ENCODE results near the gene UBE2U. TPM values are rescaled to one million over a fixed set of nuclear protein-coding genes. Genes with fewer than 3 reads are reported as not detected.

UBE2U gene
- total RNA-seq, 4 donors from 2014 or later = not detected

- no peak for DNase-seq (ENCODE audit: low spot score in 2 of 2)
- intact Hi-C loops (cut with DNase I; ENCODE audit: low total_unique reads) = no loop called here
- no peak for TF ChIP-seq POLR2A (IDR thresholded peaks at IDR 0.05)
- TF ChIP-seq CTCF (IDR thresholded peaks at IDR 0.05) = no peak
- no peak overlapping the region for H3K4me3 ChIP-seq (ENCODE audit: low read depth, poor library complexity, severe bottlenecking)
- 84 to 85% methylated on average over 6 of the region's 6 CpGs for WGBS, 2 donors
Measured at GRCh38 chr1:64173336-64173940, 30.0 kb upstream of the UBE2U start.

GRCh38 chr1:64175639-64176038 lies 27.8 kb upstream of the UBE2U start:
- TF ChIP-seq CTCF (IDR thresholded peaks at IDR 0.05) (no peak), POLR2A (IDR thresholded peaks at IDR 0.05) (no peak)
- DNase-seq (ENCODE audit: low spot score in 2 of 2) = no peak
- intact Hi-C loops (cut with DNase I; ENCODE audit: low total_unique reads) = no loop called here
- H3K4me3 ChIP-seq (ENCODE audit: low read depth, poor library complexity, severe bottlenecking) = no peak overlapping the region

- WGBS, 2 donors = 88 to 89% methylated on average over 3 of the region's 3 CpGs
- TF ChIP-seq CTCF (IDR thresholded peaks at IDR 0.05) (no peak), POLR2A (IDR thresholded peaks at IDR 0.05) (no peak)
- intact Hi-C loops (cut with DNase I; ENCODE audit: low total_unique reads) = no loop called here
- no peak overlapping the region for H3K4me3 ChIP-seq (ENCODE audit: low read depth, poor library complexity, severe bottlenecking)
- no peak for DNase-seq (ENCODE audit: low spot score in 2 of 2)
Measured at GRCh38 chr1:64176659-64177058, 26.8 kb upstream of the UBE2U start.

GRCh38 chr1:64179588-64179987 lies 23.8 kb upstream of the UBE2U start:
- no peak for DNase-seq (ENCODE audit: low spot score in 2 of 2)
- no peak overlapping the region for H3K4me3 ChIP-seq (ENCODE audit: low read depth, poor library complexity, severe bottlenecking)
- intact Hi-C loops (cut with DNase I; ENCODE audit: low total_unique reads) = no loop called here
- TF ChIP-seq POLR2A (IDR thresholded peaks at IDR 0.05) (no peak), CTCF (IDR thresholded peaks at IDR 0.05) (no peak)
- 83 to 90% methylated on average over 4 of the region's 4 CpGs for WGBS, 2 donors

- TF ChIP-seq POLR2A (IDR thresholded peaks at IDR 0.05) (no peak), CTCF (IDR thresholded peaks at IDR 0.05) (no peak)
- no peak overlapping the region for H3K4me3 ChIP-seq (ENCODE audit: low read depth, poor library complexity, severe bottlenecking)
- DNase-seq (ENCODE audit: low spot score in 2 of 2) = no peak
- intact Hi-C loops (cut with DNase I; ENCODE audit: low total_unique reads) = no loop called here
- WGBS, 2 donors = 89 to 90% methylated on average over 2 of the region's 2 CpGs
Measured at GRCh38 chr1:64182207-64182606, 21.2 kb upstream of the UBE2U start.

GRCh38 chr1:64183395-64184002 lies 19.9 kb upstream of the UBE2U start:
- intact Hi-C loops (cut with DNase I; ENCODE audit: low total_unique reads) = no loop called here
- WGBS, 2 donors = 56 to 66% methylated on average over 5 of the region's 5 CpGs
- no peak for TF ChIP-seq POLR2A (IDR thresholded peaks at IDR 0.05)
- TF ChIP-seq CTCF (IDR thresholded peaks at IDR 0.05) = no peak
- no peak overlapping the region for H3K4me3 ChIP-seq (ENCODE audit: low read depth, poor library complexity, severe bottlenecking)
- DNase-seq (ENCODE audit: low spot score in 2 of 2) = no peak
